Bronchial epithelial cell (primary cell): ENCODE results near the gene NOX5. TPM values are rescaled to one million over a fixed set of nuclear protein-coding genes. Genes with fewer than 3 reads are reported as not detected.

ENCODE experiments used
- DNase-seq: peaks from one replicate; pipeline ENCODE4 v3.0.0-alpha.2; 2010; ENCODE audit warnings: low read depth
- FAIRE-seq: peaks from 2 replicates; lab custom pipeline; 2011; peaks lifted over from hg19 to GRCh38; lab: Jason Lieb, UNC
- H3K27me3 ChIP-seq: 2 replicates; pipeline ENCODE4 v1.5.1; 2011; ENCODE audit warnings: low read length; ENCODE audit not compliant: control insufficient read depth, insufficient read depth
- H3K36me3 ChIP-seq: 2 replicates; pipeline ENCODE4 v1.5.1; 2011; ENCODE audit warnings: low read length; ENCODE audit not compliant: control insufficient read depth, insufficient read depth
- H3K4me3 ChIP-seq: 2 replicates; pipeline ENCODE4 v1.5.1; 2011; ENCODE audit warnings: mild to moderate bottlenecking, low read depth, low read length, control low read depth
- CTCF ChIP-seq: IDR thresholded peaks from 2 replicates; pipeline ENCODE4 v1.5.1; 2011; ENCODE audit warnings: mild to moderate bottlenecking, moderate library complexity, low read length, control low read depth, inconsistent platforms; ENCODE audit not compliant: insufficient read depth, severe bottlenecking
- total RNA-seq: library from RNA; depleted of rRNA; stranded (reverse); fragments of >200 nt; gene quantifications from 2 replicates; pipeline ENCODE4 v1.2.1, GENCODE V29; 2014

NOX5 gene
- total RNA-seq, 1 donor from 2014 or later = not detected

DNA sequence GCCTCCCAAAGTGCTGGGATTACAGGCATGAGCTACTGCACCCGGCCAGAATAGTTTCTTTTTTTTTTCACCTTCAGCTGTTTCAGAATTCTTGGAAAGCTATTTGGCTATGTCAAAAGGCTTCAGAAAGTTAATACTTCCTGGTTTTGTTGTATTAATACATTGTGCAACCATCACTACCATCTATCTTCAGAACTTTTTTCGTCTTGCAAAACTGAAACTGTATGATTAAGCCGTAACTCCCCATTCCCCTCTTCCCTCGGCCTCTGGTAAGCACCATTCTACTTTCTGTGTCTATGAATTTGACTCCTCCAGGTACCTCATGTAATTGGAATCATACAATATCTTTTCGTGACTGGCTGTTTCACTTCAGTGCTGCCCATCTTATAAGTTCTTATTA, 5.2 kb upstream of the NOX5 start:
- Histone ChIP-seq H3K4me3 (no peak overlapping the region), H3K27me3 (no peaks in the 10 kb centered on the region), H3K36me3 (no peaks in the 10 kb centered on the region)
- no peak for DNase-seq
- no peak for TF ChIP-seq CTCF
- FAIRE-seq = no peak

GRCh38 chr15:69011641-69012040, 2.9 kb upstream of the NOX5 start:
- DNase-seq = no peak
- Histone ChIP-seq H3K27me3 (no peaks in the 10 kb centered on the region), H3K36me3 (no peaks in the 10 kb centered on the region), H3K4me3 (no peak overlapping the region)
- no peak for FAIRE-seq
- TF ChIP-seq CTCF = no peak

- no peak for DNase-seq
- no peaks in the 10 kb centered on the region for H3K36me3 ChIP-seq
- no peak overlapping the region for H3K4me3 ChIP-seq
- no peaks in the 10 kb centered on the region for H3K27me3 ChIP-seq
- FAIRE-seq = no peak
- TF ChIP-seq CTCF = no peak
Measured at GRCh38 chr15:69012761-69013364, 1.6 kb upstream of the NOX5 start.

GRCh38 chr15:69013726-69014406, 629 bp upstream of the NOX5 start:
- no peaks in the 10 kb centered on the region for H3K36me3 ChIP-seq
- no peak for DNase-seq
- H3K4me3 ChIP-seq = no peak overlapping the region
- H3K27me3 ChIP-seq = no peaks in the 10 kb centered on the region
- FAIRE-seq = no peak
- TF ChIP-seq CTCF = no peak

DNA sequence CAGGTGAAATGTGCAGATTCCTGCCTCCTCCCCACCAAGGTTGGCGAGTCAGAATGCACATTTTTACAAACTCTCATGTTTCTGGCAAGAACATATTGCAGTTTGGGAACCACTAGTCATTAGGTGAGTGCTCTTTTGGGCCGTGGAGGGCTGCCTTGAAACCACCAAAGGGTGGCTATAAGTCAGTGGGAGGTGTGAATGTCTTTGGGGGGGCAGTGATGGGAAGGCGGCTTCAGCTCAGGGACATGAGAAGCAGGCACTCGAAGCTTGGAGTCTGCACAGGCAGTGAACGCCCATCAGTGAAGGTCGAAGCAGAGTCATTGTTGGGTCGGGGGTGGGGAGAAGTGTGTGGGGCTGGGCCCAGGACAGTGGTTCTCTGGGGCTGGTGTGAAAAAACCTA, 1.1 kb downstream of the NOX5 start:
- TF ChIP-seq CTCF = no peak
- no peak overlapping the region for H3K4me3 ChIP-seq
- FAIRE-seq (no peak), DNase-seq (no peak)
- H3K36me3 ChIP-seq = no peaks in the 10 kb centered on the region
- H3K27me3 ChIP-seq = no peaks in the 10 kb centered on the region
